Posterior cingulate gyrus (tissue), 11 donors: Measurements from ENCODE around the gene LRRC3B.

Experiments
- DNase-seq, 10 donors: peaks; one replicate each; pipeline versions ENCODE4 v3.0.0 to v3.0.0-alpha.2; 2020 to 2021; ENCODE audit warnings: mixed read lengths in 3 of 10
- intact Hi-C: fragments of 100-400 bp; cut with DNase I; formaldehyde crosslinking; loops from one replicate; pipeline ENCODE4 v1.15.1; 2023

The LRRC3B gene

DNA sequence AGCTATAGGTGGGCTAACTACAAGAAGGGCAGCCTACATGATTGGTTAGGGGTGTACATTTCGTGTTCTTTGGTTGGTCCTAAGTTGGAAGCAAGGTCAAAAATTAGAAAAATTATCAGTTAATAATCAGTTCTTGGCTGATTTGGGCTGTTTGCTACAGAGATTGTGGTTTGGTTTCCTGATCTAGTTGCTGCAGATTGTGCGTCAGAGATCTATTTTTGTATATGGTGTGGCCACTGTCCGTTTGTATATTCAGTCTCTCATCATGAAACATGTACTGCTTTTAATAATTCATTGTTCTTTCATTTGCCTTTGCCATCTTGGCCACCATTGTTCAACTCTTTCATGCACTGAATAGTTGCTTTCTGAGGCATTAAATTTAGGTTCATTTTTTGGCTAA is 80.9 kb downstream of the LRRC3B start:
- intact Hi-C loops: no loop called here
- DNase-seq: no peak

GRCh38 chr3:26704736-26705135 is 82.2 kb downstream of the LRRC3B start:
- intact Hi-C loops: no loop called here

DNA sequence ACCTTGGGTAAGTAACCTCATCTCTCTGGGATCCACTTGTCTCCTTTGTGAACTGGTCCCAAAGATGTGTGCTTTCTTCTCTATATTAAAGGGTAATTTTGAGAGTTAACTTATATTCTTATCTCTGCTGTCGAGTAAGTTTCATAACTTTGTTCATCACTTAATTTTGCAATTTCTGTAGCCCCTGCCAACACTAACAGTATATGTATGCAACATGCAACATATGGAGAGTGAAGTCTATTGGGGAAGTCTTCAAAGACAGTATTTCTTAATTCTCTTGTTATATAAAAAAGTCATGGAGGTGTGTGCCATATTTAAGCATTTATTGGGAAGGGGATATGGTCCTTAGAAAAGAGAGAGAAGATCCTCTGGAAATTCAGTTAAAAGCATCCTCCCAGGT is 85.9 kb downstream of the LRRC3B start:
- no peak for DNase-seq

More at GRCh38 chr3:26704736-26705135, 82.2 kb downstream of the LRRC3B start:
- DNase-seq: no peak

DNA sequence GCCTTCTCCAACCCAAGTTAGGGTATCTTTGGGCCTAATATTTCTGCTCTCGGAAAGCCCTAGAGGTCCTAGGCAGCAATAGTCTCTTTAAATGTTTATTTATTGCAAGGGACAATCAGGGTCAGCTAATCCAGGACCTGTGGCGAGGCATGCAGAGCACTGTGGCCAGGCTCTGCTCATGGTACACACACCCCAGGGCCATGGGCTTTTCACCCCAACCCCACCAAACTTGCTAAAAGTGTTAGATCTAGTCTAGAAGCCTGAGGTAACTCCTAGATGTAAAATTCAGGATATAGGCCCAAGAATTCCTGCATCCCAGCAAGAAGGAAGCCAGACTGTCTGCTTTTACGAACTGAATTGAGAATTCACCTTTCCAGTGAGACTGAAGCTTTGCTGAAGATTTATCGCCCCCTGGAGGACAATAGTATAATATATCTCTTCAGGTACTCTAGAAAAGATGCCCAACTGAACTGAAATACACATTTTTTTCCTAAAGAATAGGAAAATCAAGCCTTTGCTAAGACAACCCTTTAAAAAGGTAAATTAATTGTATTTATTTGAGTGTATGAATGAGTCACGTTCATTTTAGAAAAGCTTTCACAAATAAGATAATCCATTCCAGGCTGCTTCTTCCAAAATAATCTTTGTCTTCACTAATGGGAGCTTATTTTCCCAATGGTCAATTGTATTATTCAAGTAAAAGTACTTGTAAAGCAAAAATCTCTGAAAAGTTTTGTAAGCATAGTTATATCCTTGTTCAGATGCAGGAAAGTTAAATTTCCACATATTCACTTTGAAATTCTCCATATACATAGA is 89.8 kb downstream of the LRRC3B start:
- intact Hi-C loops: loop anchor here (5.0 kb wide), 3 partner anchors 90 to 1065 kb away; partner anchors contain the start of gene LRRC3B
- DNase-seq: peak in 1 of 10 donors; percentile 72

More for the DNA sequence above, 85.9 kb downstream of the LRRC3B start:
- intact Hi-C loops: no loop called here

DNA sequence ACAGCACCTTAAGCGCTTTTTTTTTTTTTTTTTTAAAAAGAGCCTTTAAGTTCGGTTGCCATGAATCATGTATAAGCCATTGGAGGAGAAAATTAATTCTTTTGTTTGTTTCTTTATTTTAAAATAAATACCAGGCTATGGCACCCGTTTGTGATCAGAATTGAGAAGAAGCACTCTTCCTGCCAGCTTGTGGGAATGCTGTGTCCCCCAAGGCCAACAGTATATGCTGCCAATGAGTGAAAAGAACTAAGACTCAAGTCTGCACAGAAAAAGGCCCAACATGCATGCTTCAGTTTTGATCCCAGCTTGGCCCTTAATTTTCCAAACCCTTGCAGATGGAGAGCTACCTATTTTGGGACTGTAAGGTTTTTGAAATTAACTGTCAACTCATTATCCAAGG is 90.5 kb downstream of the LRRC3B start:
- intact Hi-C loops: loop anchor here (5.0 kb wide), 3 partner anchors 91 to 1066 kb away; partner anchors contain the start of gene LRRC3B
- DNase-seq: no peak

- DNase-seq: no peak
- intact Hi-C loops: loop anchor here (5.0 kb wide), 3 partner anchors 92 to 1067 kb away; partner anchors contain the start of gene LRRC3B
Observed at GRCh38 chr3:26714485-26714884, 91.9 kb downstream of the LRRC3B start.

DNA sequence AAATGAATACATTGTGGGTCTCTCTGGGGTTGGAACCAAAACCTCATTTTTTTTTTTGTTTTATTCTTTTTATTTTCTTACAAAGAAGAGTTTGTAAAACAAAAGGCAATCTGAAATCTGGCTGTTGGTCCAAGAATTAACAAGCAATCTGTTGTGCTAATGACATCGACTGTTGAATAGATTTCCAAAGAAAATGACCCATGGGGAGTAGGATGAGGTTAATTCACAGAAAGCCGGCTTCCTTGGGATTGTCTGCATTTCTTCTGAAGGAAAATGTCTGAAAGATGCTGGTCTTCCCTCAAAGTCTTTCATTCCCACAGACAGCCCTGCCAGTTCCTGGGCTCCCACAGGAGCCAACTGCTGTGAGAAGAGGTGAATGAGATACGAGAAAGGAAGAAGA is 92.9 kb downstream of the LRRC3B start:
- intact Hi-C loops: no loop called here
- no peak for DNase-seq

- DNase-seq: no peak
- intact Hi-C loops: no loop called here
Observed at GRCh38 chr3:26718315-26718714, 95.7 kb downstream of the LRRC3B start.

- peak in 4 of 10 donors; percentile 10 to 79 (median 40) for DNase-seq
- intact Hi-C loops: no loop called here
Observed at GRCh38 chr3:26719134-26719533, 96.6 kb downstream of the LRRC3B start.

- intact Hi-C loops: no loop called here
- no peak for DNase-seq
Observed at GRCh38 chr3:26721047-26721446, 98.5 kb downstream of the LRRC3B start.

- intact Hi-C loops: no loop called here
- DNase-seq: no peak
Observed at GRCh38 chr3:26731843-26732242, 109.3 kb downstream of the LRRC3B start.

DNA sequence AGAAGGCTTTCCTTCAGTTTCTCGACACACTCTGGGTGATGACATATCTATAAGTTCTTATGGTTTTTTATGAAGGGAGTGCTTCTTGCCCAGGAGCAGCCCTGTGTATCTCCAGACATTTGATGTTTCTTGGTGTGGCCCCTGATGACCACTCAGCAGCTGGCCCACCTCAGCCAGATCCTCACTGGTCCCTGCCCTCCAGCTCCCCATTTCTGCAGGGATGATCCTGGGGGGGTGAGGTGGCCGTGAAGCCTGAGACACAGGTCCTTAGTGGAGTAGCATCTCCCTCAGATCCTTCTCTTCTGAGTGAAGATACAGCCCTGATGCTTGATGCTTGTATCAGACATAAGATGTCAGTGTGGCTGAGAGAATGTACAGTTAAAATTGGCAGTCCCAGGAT is 127.7 kb downstream of the LRRC3B start:
- peak in 1 of 10 donors; percentile 70 for DNase-seq
- intact Hi-C loops: no loop called here

DNA sequence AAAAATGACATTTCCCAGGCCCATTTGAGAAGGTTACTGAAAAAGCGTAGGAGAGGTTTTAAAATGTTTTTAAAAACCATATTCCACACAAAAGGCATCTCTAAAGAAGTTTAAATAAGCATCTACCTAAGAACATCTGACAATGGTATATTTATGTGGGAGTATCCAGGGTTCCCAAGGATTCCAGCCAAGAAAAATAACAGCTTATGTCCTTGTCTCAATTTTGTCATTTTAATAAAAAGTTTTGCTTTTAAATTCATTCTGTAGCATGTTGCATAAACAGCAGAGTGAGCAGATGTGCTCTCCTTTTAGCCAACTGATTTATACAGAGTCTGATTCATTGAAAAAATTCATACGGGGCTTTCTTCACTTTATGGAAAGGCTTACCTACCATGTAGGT is 129.9 kb downstream of the LRRC3B start:
- intact Hi-C loops: no loop called here

GRCh38 chr3:26753095-26753494 is 130.5 kb downstream of the LRRC3B start:
- intact Hi-C loops: no loop called here
- no peak for DNase-seq

More for the DNA sequence above, 129.9 kb downstream of the LRRC3B start:
- no peak for DNase-seq

DNA sequence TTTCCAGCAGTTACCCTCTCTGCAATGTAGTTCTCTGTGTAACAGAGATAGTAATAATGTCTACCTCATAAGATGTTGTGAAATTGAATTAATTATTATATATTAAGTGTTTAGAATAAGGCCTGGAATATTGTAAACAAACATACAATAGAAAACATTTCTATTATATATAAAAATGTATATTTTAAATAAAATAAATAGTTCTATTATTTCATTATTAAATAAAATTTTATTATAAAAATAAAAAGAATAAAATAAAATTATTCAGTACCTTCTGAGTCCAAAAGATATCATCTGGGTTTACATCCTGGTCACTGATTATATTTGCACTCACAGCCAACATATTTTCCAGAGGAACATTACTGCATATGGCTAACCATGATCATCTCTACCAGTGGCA is 135.4 kb downstream of the LRRC3B start:
- intact Hi-C loops: no loop called here
- no peak for DNase-seq
